Stromal cell of bone marrow (primary cell): ENCODE measurements around the gene PPIL6.
"Not testable (repeated sequence)": the region's sequence is repeated elsewhere in the genome, so short reads cannot be mapped to it uniquely, and the experiment has no call there.

ENCODE experiments used
- DNase-seq: peaks from one replicate; pipeline ENCODE4 v3.0.0-alpha.2; 2012; ENCODE audit warnings: low read depth

Gene PPIL6

GRCh38 chr6:109393886-109394281 lies 46.5 kb downstream of the PPIL6 start:
- DNase-seq: peak; percentile 33

GRCh38 chr6:109393157-109393885 lies 47.1 kb downstream of the PPIL6 start:
- DNase-seq: no peak

- no peak for DNase-seq
Measured at GRCh38 chr6:109389650-109390274, 50.7 kb downstream of the PPIL6 start.

GRCh38 chr6:109388265-109388664 lies 52.2 kb downstream of the PPIL6 start:
- no peak for DNase-seq

GRCh38 chr6:109383438-109383940 lies 56.9 kb downstream of the PPIL6 start:
- no peak for DNase-seq

- DNase-seq: peak; percentile 86
Measured at GRCh38 chr6:109382576-109383437, 57.6 kb downstream of the PPIL6 start.

- DNase-seq: peak; percentile 90
Measured at GRCh38 chr6:109381747-109382575, 58.5 kb downstream of the PPIL6 start, which contains the start of gene CD164. Gene CD164, minus strand, starts transcription at chr6:109382467. Its CDS starts 89 bp downstream, at chr6:109382378.

- no peak for DNase-seq
Measured at GRCh38 chr6:109381061-109381746, 59.2 kb downstream of the PPIL6 start.

- DNase-seq: no peak
Measured at GRCh38 chr6:109379711-109380110, 60.7 kb downstream of the PPIL6 start.

- no peak for DNase-seq
Measured at GRCh38 chr6:109377717-109378116, 62.7 kb downstream of the PPIL6 start.

GRCh38 chr6:109374326-109374892 lies 66.0 kb downstream of the PPIL6 start:
- no peak for DNase-seq

GRCh38 chr6:109373762-109374161 lies 66.7 kb downstream of the PPIL6 start:
- no peak for DNase-seq

- no peak for DNase-seq
Measured at GRCh38 chr6:109373331-109373730, 67.1 kb downstream of the PPIL6 start.

- DNase-seq: no peak
Measured at GRCh38 chr6:109372130-109372529, 68.3 kb downstream of the PPIL6 start.

- DNase-seq: no peak
Measured at GRCh38 chr6:109370792-109371191, 69.6 kb downstream of the PPIL6 start.

- DNase-seq: no peak
Measured at GRCh38 chr6:109370336-109370735, 70.1 kb downstream of the PPIL6 start.

- no peak for DNase-seq
Measured at GRCh38 chr6:109369728-109370127, 70.7 kb downstream of the PPIL6 start.

- not testable (repeated sequence) for DNase-seq
Measured at GRCh38 chr6:109364382-109365078, 75.9 kb downstream of the PPIL6 start.

- no peak for DNase-seq
Measured at GRCh38 chr6:109363753-109364152, 76.7 kb downstream of the PPIL6 start.
